ENCODE data around the gene CDH19.

Gene CDH19

DNA sequence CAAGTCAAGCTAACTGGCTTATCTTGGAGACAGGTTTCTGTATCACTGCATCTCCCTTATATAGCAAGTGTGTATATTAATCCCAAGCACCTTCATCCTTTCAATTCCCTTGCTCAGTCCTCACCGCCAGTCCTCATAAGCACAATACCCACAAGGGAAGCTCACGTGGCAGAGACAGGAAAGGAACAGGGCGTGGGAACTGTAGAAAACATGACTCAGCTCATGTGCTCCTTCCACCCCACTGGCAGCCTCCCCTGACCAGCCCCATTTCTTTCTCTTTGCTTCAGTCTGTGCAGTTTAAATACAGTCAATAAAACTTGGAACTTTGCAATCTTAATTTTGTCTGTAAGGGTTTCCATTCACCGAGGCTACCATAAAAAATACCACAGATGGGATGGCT lies 36.5 kb upstream of the CDH19 start:
- no peak for DNase-seq
- Histone ChIP-seq H3K4me1 (no peaks in the 10 kb centered on the region), H3K27me3 (no peaks in the 10 kb centered on the region), H3K9me3 (no peaks in the 10 kb centered on the region), H3K36me3 (no peaks in the 10 kb centered on the region), H3K4me3 (ENCODE audit: low read depth, low read length) (no peak overlapping the region)
- TF ChIP-seq, protein P1, sequence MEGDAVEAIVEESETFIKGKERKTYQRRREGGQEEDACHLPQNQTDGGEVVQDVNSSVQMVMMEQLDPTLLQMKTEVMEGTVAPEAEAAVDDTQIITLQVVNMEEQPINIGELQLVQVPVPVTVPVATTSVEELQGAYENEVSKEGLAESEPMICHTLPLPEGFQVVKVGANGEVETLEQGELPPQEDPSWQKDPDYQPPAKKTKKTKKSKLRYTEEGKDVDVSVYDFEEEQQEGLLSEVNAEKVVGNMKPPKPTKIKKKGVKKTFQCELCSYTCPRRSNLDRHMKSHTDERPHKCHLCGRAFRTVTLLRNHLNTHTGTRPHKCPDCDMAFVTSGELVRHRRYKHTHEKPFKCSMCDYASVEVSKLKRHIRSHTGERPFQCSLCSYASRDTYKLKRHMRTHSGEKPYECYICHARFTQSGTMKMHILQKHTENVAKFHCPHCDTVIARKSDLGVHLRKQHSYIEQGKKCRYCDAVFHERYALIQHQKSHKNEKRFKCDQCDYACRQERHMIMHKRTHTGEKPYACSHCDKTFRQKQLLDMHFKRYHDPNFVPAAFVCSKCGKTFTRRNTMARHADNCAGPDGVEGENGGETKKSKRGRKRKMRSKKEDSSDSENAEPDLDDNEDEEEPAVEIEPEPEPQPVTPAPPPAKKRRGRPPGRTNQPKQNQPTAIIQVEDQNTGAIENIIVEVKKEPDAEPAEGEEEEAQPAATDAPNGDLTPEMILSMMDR (IDR thresholded peaks at IDR 0.05; ENCODE audit: low read depth, low read length): no peak

DNA sequence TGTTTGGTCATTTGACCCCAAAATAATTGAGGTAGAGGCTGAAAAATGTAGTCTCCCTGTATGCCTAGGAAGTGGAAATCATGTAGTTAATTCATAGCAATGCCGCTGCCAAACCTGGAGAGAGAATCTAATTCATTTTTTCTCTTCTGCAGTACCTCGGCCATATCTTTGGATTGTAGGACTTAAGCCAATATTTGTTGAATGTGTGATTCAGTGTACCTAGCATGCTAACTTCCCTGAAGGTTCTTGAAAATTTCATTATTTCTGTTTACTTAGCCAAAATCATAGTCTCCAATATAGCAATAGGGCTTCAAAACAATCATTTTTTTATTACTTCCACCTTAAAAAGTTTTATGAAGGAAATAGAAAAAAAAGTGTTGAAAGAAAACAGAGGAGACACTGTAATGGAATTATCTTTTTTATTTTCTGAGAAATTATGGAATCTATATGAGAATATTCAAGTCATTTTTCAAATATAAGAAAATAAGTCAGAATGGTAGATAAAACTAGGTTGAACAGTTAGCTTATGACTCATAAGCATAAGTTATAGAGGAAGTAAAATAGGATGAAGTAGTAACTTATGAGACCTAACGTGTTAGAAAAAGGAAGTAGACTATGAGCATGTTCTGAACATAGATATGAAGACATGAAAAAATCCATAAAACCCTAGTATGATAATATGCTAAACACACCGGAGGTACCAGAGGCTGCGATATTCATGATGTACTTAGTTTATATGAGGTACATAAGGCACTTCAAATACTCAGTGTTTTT lies 35.2 kb upstream of the CDH19 start:
- H3K4me3 ChIP-seq (ENCODE audit: low read depth, low read length): no peak overlapping the region
- no peaks in the 10 kb centered on the region for H3K9me3 ChIP-seq
- no peaks in the 10 kb centered on the region for H3K27me3 ChIP-seq
- no peaks in the 10 kb centered on the region for H3K36me3 ChIP-seq
- no peaks in the 10 kb centered on the region for H3K4me1 ChIP-seq
- DNase-seq: no peak
- TF ChIP-seq, protein P1 (IDR thresholded peaks at IDR 0.05; ENCODE audit: low read depth, low read length): no peak

GRCh38 chr18:66635342-66635741 lies 31.5 kb upstream of the CDH19 start:
- Histone ChIP-seq H3K36me3 (no peaks in the 10 kb centered on the region), H3K4me3 (ENCODE audit: low read depth, low read length) (no peak overlapping the region), H3K9me3 (no peaks in the 10 kb centered on the region), H3K4me1 (no peaks in the 10 kb centered on the region), H3K27me3 (no peaks in the 10 kb centered on the region)
- no peak for DNase-seq
- TF ChIP-seq, protein P1 (IDR thresholded peaks at IDR 0.05; ENCODE audit: low read depth, low read length): no peak

GRCh38 chr18:66632756-66633155 lies 28.9 kb upstream of the CDH19 start:
- Histone ChIP-seq H3K36me3 (no peaks in the 10 kb centered on the region), H3K4me1 (no peaks in the 10 kb centered on the region), H3K4me3 (ENCODE audit: low read depth, low read length) (no peak overlapping the region), H3K27me3 (no peaks in the 10 kb centered on the region), H3K9me3 (no peaks in the 10 kb centered on the region)
- TF ChIP-seq, protein P1 (IDR thresholded peaks at IDR 0.05; ENCODE audit: low read depth, low read length): no peak
- DNase-seq: no peak

GRCh38 chr18:66630831-66631230 lies 26.9 kb upstream of the CDH19 start:
- H3K9me3 ChIP-seq: no peaks in the 10 kb centered on the region
- no peak for DNase-seq
- no peaks in the 10 kb centered on the region for H3K36me3 ChIP-seq
- H3K4me3 ChIP-seq (ENCODE audit: low read depth, low read length): no peak overlapping the region
- H3K27me3 ChIP-seq: no peaks in the 10 kb centered on the region
- H3K4me1 ChIP-seq: no peaks in the 10 kb centered on the region
- TF ChIP-seq, protein P1 (IDR thresholded peaks at IDR 0.05; ENCODE audit: low read depth, low read length): no peak

- Histone ChIP-seq H3K27me3 (no peaks in the 10 kb centered on the region), H3K9me3 (no peaks in the 10 kb centered on the region), H3K36me3 (no peaks in the 10 kb centered on the region), H3K4me1 (no peaks in the 10 kb centered on the region), H3K4me3 (ENCODE audit: low read depth, low read length) (no peak overlapping the region)
- DNase-seq: no peak
- TF ChIP-seq, protein P1 (IDR thresholded peaks at IDR 0.05; ENCODE audit: low read depth, low read length): no peak
Observed at GRCh38 chr18:66623821-66624220, 19.9 kb upstream of the CDH19 start.

All from BE2C (cell line).